Thyroid gland (tissue), 4 donors: ENCODE measurements around the gene PDGFRB. TPM values are rescaled to one million over a fixed set of nuclear protein-coding genes. Genes with fewer than 3 reads are reported as not detected.

Experiments
- DNase-seq, 2 donors: peaks; one replicate each; pipeline ENCODE4 v3.0.0-alpha.2; 2019
- H3K27ac ChIP-seq, 3 donors: fragments of 200-600 bp; sonication (generic); 1 replicate in 2 of 3; 2 replicates in 1 of 3; pipeline ENCODE4 v1.5.1; 2016 to 2019; ENCODE audit warnings: mild to moderate bottlenecking in 1 of 3, moderate library complexity in 1 of 3
- H3K27me3 ChIP-seq: fragments of 200-600 bp; sonication (generic); one replicate; pipeline ENCODE4 v1.5.1; 2019
- H3K36me3 ChIP-seq, 2 donors: fragments of 200-600 bp; sonication (generic); one replicate each; pipeline ENCODE4 v1.5.1; 2016 to 2019
- H3K4me1 ChIP-seq, 2 donors: fragments of 200-600 bp; sonication (generic); one replicate each; pipeline ENCODE4 v1.5.1; 2017 to 2019
- H3K4me3 ChIP-seq, 3 donors: fragments of 200-600 bp; sonication (generic); replicated peaks in 1 of 3; 1 replicate in 2 of 3; 2 replicates in 1 of 3; pipeline ENCODE4 v1.5.1; 2016; ENCODE audit warnings: mild to moderate bottlenecking in 1 of 3
- H3K9me3 ChIP-seq: fragments of 200-600 bp; sonication (generic); one replicate; pipeline ENCODE4 v1.5.1; 2017
- POLR2A ChIP-seq, 2 donors: fragments of 450-650 bp; IDR thresholded peaks; one replicate each; pipeline ENCODE4 v1.6.1; 2017; ENCODE audit warnings: antibody characterized with exemption in 2 of 2, mild to moderate bottlenecking in 2 of 2, moderate library complexity in 1 of 2
- WGBS, 2 donors: methylation state at CpG; one replicate each; pipeline ENCODE4 v1.1.5; 2017; 5-methylcytosine and 5-hydroxymethylcytosine counted together
- intact Hi-C: fragments of 100-400 bp; cut with DNase I; formaldehyde crosslinking; loops from one replicate; pipeline ENCODE4 v1.15.1; 2023
- total RNA-seq, 4 donors: library from RNA; depleted of rRNA; stranded (reverse); fragments of >200 nt; gene quantifications; one replicate each; pipeline ENCODE4 v1.2.3, GENCODE V29; 2016
- TF ChIP-seq, protein P1 (sequence below), 6 experiments: fragments of 200-600 bp in 3 of 6; fragments of 450-650 bp in 3 of 6; sonication (generic) in 3 of 6; IDR thresholded peaks; one replicate each; pipeline ENCODE4 v1.5.1; 2016 to 2019; ENCODE audit warnings: antibody characterized with exemption in 6 of 6, mild to moderate bottlenecking in 2 of 6, inconsistent platforms in 1 of 6, moderate library complexity in 1 of 6

PDGFRB gene
- total RNA-seq, 4 donors from 2014 or later, result 47.3 to 108 (median 84.8) TPM

DNA sequence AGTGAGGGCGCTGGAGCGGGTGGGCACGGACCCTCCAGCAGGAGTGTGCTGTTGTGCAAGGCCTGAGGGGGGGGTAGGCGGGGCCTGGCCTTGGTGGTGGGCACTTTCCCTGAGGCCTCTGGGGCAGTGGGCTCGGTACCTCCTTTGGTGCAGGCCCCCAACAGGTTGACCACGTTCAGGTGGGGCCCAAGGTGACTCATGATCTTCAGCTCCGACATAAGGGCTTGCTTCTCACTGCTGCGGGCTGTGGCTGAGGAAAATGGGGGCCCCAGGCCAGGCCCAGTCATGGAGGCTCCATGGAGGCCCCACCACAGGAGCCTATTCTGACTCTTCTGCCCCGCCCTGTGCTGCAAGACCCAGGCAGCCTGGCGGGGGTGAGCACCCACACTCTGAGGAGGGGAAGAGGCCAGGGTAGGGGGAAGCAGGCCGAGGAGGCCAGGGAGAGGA, 31.5 kb downstream of the PDGFRB start:
- no peak for DNase-seq

DNA sequence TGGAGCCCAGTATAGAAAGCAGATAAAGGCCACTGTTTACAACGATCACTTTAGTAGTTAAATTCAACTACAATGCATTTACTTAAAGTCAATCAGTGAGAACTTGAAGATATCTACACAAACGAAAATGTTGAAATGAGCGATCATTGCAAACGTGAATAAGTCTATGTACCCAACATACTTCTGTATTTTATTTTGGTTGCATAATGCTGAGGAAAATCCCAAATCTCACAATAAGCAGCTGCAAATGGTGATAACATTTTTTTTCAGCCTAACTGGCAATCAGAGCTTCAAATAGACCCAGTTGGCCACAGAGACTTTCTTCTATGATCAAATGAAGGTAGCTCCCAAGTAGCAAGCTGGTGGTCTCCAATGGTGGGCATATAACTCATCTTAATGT, 32.1 kb downstream of the PDGFRB start:
- TF ChIP-seq, protein P1, sequence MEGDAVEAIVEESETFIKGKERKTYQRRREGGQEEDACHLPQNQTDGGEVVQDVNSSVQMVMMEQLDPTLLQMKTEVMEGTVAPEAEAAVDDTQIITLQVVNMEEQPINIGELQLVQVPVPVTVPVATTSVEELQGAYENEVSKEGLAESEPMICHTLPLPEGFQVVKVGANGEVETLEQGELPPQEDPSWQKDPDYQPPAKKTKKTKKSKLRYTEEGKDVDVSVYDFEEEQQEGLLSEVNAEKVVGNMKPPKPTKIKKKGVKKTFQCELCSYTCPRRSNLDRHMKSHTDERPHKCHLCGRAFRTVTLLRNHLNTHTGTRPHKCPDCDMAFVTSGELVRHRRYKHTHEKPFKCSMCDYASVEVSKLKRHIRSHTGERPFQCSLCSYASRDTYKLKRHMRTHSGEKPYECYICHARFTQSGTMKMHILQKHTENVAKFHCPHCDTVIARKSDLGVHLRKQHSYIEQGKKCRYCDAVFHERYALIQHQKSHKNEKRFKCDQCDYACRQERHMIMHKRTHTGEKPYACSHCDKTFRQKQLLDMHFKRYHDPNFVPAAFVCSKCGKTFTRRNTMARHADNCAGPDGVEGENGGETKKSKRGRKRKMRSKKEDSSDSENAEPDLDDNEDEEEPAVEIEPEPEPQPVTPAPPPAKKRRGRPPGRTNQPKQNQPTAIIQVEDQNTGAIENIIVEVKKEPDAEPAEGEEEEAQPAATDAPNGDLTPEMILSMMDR (IDR thresholded peaks at IDR 0.05), result no peak
- no peak for TF ChIP-seq POLR2A (IDR thresholded peaks at IDR 0.05)
- no peak for DNase-seq
- H3K36me3 ChIP-seq, result no peaks in the 10 kb centered on the region
- no peaks in the 10 kb centered on the region for H3K4me1 ChIP-seq
- no peaks in the 10 kb centered on the region for H3K27me3 ChIP-seq
- H3K4me3 ChIP-seq, result no peak overlapping the region
- H3K9me3 ChIP-seq, result no peaks in the 10 kb centered on the region
- WGBS, 2 donors, result 81 to 85% methylated on average over 4 of the region's 4 CpGs
- intact Hi-C loops, result no loop called here
- no peak overlapping the region for H3K27ac ChIP-seq

More for the DNA sequence above, 31.5 kb downstream of the PDGFRB start:
- intact Hi-C loops, result no loop called here
- H3K27me3 ChIP-seq, result no peaks in the 10 kb centered on the region
- no peak overlapping the region for H3K27ac ChIP-seq
- H3K36me3 ChIP-seq, result no peaks in the 10 kb centered on the region
- no peak overlapping the region for H3K4me3 ChIP-seq
- 78 to 87% methylated on average over 8 to 9 of the region's 11 CpGs for WGBS, 2 donors
- H3K9me3 ChIP-seq, result no peaks in the 10 kb centered on the region
- TF ChIP-seq POLR2A (IDR thresholded peaks at IDR 0.05), result no peak
- TF ChIP-seq, protein P1 (IDR thresholded peaks at IDR 0.05), result no peak
- H3K4me1 ChIP-seq, result no peaks in the 10 kb centered on the region

DNA sequence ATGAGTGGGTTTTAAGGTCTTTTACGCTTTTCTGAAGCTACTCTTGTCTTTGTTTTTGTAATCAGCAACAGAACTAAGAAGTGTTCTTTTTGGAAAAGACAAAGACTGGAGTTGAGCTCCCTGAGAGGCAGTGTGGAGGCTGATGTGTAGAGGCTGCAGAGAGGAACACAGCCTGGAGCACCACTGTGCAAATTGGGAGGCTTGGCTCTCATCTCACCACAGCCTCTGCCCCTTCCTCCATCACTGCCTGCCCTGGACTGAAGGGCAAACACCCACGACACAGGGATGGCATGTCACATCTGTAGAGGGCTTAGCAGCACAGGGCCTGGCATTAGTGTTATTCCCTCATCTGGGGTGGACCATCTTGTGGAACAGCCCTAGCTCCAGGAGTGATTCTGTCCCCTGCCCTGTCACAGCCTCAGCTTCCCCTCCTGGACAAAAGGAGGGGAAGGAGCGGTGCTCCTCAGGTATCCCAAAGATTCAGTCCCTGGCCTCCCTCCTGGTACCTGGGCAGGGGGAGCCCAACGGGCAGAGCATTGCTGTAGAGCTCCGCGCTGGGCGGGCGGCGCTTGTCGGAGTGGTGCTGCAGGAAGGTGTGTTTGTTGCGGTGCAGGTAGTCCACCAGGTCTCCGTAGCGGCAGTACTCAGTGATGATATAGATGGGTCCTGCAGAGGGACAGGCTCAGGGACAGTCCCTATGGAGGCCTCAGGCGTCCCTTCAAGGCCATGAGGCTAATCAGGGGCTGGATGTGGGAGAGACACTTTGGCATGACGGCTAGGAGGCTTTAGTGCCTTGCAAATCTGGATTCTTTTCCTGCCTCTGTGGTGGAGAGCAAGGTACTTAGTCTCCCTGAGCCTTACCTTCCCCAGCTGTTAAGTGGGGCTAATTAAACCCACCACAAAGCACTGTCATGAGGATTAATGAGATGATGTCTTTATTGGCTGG, 32.8 kb downstream of the PDGFRB start:
- Histone ChIP-seq H3K27ac (no peak overlapping the region), H3K4me3 (no peak overlapping the region), H3K36me3 (no peaks in the 10 kb centered on the region), H3K9me3 (no peaks in the 10 kb centered on the region), H3K4me1 (no peaks in the 10 kb centered on the region), H3K27me3 (no peaks in the 10 kb centered on the region)
- WGBS, 2 donors, result 89 to 97% methylated on average over 15 of the region's 15 CpGs
- DNase-seq, result no peak
- TF ChIP-seq, protein P1 (IDR thresholded peaks at IDR 0.05), result no peak
- TF ChIP-seq POLR2A (IDR thresholded peaks at IDR 0.05), result no peak
- intact Hi-C loops, result no loop called here

DNA sequence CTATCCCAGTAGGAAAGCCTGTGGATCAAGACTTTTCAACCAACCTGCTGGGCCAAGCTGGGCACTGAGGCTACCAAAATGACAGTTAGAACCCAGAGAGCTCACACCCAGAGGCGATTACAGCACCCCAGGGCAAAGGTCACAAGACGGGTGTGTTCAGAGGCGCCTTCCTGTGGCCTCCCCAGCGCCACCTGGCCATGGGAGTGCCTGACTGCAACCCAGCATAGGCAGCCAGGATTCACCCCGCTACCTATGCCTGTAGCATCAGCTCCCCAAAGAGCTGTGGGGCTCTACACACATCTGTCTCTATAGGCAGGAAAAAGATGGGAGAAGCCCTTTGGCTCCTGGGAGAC, 33.5 kb downstream of the PDGFRB start:
- TF ChIP-seq, protein P1 (IDR thresholded peaks at IDR 0.05), result no peak
- no peak for TF ChIP-seq POLR2A (IDR thresholded peaks at IDR 0.05)
- WGBS, 2 donors, result 52 to 70% methylated on average over 5 of the region's 5 CpGs
- Histone ChIP-seq H3K4me3 (no peak overlapping the region), H3K27me3 (no peaks in the 10 kb centered on the region), H3K36me3 (no peaks in the 10 kb centered on the region), H3K9me3 (no peaks in the 10 kb centered on the region), H3K4me1 (no peaks in the 10 kb centered on the region), H3K27ac (no peak overlapping the region)
- intact Hi-C loops, result no loop called here
- DNase-seq, result no peak

DNA sequence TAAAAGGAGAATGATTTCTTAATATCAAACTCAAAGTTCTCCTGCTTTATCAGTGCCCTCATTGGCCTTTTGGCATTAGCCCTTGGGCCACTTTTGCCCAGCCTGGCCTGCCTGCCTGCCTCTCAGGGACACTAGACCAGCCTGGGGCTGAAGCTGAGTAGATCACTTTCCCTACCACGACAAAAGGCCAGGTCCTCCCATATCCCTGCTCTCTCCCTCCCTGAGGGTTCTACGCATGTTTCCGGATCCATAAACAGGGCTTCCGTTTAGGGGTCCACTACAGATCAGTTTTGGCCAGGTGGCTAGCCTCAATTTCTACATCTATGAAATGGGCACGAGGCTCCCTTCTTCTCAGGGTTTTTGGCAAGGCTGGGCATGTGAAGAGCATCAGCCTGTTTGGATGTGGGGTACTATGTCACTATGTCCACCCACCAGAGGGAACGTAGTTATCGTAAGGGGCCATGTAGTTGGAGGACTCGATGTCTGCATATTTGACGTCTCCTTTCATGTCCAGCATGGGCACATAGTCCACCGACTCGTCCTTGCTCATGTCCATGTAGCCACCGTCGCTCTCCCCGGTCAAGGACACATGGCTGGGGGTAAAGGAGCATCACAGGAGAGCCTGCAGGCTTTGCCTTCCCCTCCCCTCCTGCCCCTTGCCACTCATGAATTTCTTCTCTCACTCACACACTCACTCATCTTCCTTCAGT, 34.0 kb downstream of the PDGFRB start:
- DNase-seq, result no peak
- intact Hi-C loops, result no loop called here
- H3K9me3 ChIP-seq, result no peaks in the 10 kb centered on the region
- H3K27ac ChIP-seq, result no peak overlapping the region
- H3K4me3 ChIP-seq, result no peak overlapping the region
- no peaks in the 10 kb centered on the region for H3K36me3 ChIP-seq
- TF ChIP-seq, protein P1 (IDR thresholded peaks at IDR 0.05), result no peak
- TF ChIP-seq POLR2A (IDR thresholded peaks at IDR 0.05), result no peak
- H3K27me3 ChIP-seq, result no peaks in the 10 kb centered on the region
- H3K4me1 ChIP-seq, result no peaks in the 10 kb centered on the region
- WGBS, 2 donors, result 94 to 95% methylated on average over 14 of the region's 14 CpGs
